ENCODE data around the gene UBTD1.
"Not testable (repeated sequence)": the region's sequence is repeated elsewhere in the genome, so short reads cannot be mapped to it uniquely, and the experiment has no call there.

Gene UBTD1

GRCh38 chr10:97537186-97537869 is 38.6 kb downstream of the UBTD1 start:
- no peak for DNase-seq (ENCODE audit: low read depth in 2 of 3, low spot score in 2 of 3)

DNA sequence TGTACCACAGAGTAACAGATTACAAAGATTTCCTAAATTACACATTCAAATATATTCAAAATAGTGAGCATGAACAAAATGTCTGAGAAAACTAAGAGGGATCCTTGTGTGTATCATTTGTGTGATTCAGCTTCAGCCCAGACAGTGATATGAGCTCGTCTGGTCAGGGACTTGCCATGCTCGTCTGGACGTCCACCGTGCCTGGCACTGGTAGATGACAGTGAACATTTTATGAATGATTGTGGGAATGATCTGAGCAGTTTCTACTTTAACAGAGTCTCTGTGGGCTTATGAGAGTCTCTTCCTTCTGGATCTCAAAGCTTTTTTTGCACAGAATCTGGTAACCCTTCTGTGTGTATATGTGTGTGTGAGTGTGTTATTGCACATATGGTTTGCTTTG is 39.7 kb downstream of the UBTD1 start:
- DNase-seq (ENCODE audit: low read depth in 2 of 3, low spot score in 2 of 3), result no peak

DNA sequence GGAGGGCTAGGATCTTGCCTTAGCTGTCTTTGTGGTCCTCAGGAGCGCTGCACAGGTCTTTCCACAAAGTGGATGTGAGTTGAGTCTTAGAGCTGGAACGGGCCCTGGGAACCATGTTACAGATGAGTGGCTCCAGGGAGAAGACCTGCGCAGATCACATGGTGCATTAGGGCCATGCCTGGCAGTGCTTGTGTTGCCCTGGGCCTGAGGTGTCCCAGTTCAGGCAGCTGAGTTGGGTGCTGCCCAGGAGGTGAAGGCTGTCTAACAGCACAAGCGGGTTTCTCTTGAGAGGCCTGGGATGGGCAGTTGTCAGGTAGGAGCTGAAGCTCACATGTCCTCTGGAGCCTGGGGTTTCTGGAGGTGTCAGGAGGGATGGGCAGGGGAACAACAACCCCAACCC is 40.1 kb downstream of the UBTD1 start:
- no peak for DNase-seq (ENCODE audit: low read depth in 2 of 3, low spot score in 2 of 3)

DNA sequence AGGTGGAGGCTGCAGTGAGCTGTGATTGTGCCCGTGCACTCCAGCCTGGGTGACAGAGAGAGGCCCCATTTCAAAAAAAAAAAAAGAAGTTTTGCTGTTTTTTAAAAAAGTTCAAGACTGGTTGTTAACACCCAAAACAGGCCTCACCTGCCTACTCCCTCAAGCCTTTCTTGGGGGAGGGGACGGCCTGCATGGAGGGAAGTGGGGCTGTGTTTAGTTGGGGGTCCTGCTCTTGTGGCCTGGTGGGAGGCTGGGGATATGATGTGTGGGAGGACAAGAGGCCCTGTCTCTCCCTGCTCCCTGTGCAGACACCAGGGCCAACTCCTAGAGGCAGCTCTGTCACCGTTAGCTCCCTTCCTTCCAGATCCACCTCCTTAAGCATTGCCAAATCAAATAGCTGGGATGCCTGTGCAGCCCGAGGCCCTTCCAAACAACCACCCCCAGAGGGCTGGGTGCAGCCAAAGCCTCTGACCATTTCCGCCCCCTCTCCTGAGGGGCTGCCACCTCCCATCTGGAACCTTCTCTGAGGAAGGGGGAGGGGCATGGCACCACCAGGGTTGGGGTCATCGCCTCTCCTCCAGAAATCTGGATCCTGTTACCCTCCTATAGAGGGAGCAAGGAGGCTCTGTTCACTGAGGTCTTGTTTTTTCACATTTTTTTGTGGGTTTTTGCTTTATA is 40.9 kb downstream of the UBTD1 start:
- no peak for DNase-seq (ENCODE audit: low read depth in 2 of 3, low spot score in 2 of 3)

- DNase-seq (ENCODE audit: low read depth in 2 of 3, low spot score in 2 of 3), result no peak
Observed at GRCh38 chr10:97540669-97541500, 42.2 kb downstream of the UBTD1 start.

DNA sequence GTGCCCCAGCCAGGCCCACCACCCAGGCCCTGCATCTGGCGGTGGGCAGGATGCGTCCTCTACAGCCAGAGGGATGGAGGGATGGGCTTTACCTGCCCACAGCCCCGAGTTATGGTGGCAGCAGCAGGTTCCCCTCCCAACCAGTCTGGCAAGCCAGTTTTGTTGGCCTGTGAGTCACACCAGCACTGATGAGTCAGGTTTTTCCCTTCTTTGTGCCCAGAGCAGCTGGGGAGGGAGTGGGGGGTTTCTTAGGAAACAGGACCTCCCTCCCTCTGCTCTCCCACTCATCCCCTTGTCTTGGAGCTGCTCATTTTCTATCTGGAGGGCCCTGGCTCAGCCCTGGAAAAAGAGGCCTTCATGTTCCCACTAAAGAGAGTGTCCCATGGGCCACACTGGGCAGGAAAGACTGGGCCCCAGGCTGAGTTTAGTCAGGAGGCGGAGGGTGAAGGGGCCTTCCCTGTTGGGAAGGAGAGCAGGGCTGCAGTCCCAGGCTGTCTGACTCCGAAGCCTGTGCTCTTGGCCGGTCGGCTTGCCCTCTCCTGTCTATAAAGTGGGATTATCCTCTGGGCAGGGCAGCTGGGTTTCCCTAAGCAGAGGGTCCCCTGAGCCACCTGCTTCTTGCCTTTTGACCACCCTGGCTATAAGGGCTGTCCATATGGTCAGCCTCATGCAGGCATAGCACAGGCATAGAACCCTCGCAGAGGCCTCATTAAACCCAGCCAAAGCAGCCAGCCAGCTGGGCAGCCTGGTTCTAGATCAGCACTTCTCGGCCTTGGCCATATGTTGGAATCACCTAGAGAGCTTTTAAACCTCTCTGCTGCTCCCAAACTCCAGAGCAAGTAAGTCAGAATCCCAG is 43.7 kb downstream of the UBTD1 start:
- DNase-seq (ENCODE audit: low read depth in 2 of 3, low spot score in 2 of 3), result peak in 1 of 3 experiments; percentile 18

DNA sequence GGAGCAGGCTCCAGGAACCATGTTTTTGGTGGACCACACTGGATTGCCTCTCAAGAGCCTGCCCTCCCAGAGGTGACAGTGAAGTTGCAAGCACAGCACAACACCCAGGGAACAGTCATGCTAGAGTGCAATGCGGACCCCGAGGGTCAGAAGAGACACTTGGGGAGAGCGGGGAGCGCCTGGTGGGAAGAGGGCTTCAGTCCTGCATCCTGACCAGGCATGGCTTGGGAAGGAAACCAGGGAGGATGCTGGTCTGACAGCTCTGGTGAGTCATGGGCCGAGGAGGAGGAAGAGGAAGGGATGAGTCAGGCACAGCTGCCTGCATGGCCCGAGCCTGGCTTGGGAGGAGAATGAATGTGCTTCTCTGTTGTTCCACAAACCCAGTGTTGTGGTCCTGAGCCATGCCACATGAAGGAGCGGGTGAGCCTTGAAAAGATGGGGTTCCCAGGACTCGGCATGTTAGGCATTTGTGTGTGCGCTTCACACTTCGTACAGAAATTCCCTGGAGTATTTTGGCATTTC is 44.4 kb downstream of the UBTD1 start:
- peak; percentile 23 to 52 (median 32) for DNase-seq (ENCODE audit: low read depth in 2 of 3, low spot score in 2 of 3)

GRCh38 chr10:97546456-97547270 is 47.9 kb downstream of the UBTD1 start:
- no peak for DNase-seq (ENCODE audit: low read depth in 2 of 3, low spot score in 2 of 3)

DNA sequence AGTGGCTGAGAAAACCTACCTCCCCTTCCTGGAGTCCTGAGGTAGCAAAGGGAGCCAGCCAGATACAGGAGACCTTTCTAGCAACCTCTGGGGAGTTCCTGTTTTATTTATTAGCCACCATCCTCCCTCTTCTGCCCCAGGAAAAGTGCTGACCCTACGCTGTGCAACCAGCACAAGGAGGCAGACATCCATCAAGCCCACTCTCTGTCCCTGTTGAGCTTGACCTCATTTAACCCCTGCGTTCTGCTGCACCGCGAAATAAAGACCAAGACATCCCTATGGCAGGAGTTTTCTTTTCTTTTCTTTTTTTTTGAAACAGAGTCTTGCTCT is 48.5 kb downstream of the UBTD1 start:
- DNase-seq (ENCODE audit: low read depth in 2 of 3, low spot score in 2 of 3), result no peak

- no peak for DNase-seq (ENCODE audit: low read depth in 2 of 3, low spot score in 2 of 3)
Observed at GRCh38 chr10:97547962-97548361, 49.2 kb downstream of the UBTD1 start.

DNA sequence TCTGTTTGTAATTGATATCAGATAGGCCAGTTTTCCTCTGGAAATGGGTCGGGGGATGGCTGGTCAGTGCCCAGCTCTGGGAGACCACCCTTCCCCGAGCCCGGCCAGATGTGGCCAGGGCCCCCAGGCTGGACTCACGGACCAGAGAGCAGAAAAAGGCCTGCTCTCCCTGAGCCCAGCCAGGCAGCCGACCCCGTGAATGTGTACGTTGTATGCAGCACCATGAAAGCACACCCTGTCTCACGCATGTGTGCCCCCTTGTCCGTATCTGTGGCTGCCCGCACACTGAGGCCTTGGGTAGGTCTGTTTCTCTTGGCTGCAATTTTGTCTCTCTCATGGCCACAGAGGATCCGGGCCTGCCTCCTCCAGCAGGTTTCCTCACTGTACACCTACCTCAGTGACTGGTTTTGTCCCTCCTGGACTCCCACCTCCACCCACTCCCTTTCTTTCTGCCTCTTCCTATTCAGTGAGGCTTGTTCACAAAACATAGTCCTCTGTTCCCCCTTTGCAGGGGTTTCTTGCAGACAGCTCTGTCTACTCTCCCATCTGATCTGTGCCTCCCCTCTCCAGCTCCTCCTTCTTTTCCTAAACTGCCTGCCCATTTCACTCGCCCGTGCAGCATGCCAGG is 50.2 kb downstream of the UBTD1 start:
- DNase-seq (ENCODE audit: low read depth in 2 of 3, low spot score in 2 of 3), result no peak

GRCh38 chr10:97549587-97550322 is 51.0 kb downstream of the UBTD1 start:
- DNase-seq (ENCODE audit: low read depth in 2 of 3, low spot score in 2 of 3), result no peak

DNA sequence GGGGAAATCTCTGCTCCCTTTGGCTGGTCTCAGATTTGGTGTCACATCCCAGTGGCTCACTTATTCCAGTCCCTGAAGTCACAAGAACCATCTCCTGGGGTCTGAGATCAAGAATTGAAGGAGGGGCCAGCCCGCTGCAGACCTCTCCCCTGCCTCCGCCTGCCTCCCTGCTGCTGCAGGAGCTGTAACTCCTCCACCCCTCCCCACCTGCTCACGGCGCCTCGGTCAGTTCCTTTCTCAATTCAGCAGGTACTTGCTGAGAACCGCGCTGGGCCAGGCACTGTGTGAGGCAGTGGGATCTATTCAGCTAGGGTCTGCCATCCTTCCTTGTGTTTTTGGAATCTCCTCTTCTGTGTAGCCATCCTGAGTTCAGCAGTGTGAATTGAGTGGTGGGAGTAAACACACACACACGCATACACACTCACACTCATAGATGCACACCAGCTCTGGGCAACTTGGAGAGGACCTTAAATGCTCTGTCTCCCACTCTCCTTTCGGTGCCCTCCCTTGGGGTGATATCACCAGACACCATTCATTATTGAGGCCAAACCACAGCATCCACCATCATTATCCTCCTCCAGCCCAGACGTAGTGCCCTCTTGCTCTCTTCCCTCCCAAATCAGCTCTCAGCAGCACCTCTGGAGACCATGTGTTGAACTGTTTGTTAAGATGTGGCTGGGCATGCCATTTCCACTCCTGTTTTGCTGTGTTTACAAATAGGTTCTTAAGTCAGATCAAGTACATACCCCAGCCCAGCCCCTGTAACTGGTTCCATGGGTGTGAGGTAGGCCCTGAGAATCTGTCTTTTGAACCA is 51.8 kb downstream of the UBTD1 start:
- no peak for DNase-seq (ENCODE audit: low read depth in 2 of 3, low spot score in 2 of 3)

DNA sequence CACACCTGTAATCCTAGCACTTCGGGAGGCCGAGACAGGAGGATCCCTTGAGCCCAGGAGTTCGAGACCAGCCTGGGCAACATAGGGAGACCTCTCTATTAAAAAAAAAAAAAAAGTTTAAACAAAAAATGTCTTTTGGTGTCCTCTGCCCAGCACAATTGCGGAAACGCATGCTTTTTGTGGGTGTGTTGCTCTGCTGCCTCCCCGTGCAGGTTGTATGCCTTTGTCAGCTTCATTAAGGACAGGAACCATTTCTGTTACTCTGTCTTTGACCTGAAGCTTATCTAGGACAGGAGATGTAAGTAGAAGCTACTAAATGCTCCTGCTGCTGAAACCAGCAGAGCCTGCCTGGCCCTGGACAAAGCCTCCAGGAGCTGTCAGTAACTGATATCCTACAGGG is 52.5 kb downstream of the UBTD1 start:
- no peak for DNase-seq (ENCODE audit: low read depth in 2 of 3, low spot score in 2 of 3)

GRCh38 chr10:97553575-97554031 is 54.9 kb downstream of the UBTD1 start:
- DNase-seq (ENCODE audit: low read depth in 2 of 3, low spot score in 2 of 3), result no peak

DNA sequence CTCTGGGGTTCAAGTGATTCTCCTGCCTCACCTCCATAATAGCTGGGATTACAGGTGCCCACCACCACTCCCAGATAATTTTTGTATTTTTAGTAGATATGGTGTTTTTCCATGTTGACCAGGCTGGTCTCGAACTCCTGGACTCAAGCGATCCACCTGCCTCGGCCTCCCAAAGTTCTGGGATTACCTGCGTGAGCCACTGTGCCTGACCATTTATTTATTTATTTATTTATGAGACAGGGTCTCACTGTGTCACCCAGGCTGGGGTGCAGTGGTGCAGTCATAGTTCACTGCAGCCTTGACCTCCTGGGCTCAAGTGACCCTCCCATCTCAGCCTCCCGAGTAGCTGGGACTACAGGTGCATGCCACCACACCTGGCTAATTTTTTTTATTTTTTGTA is 55.6 kb downstream of the UBTD1 start:
- DNase-seq (ENCODE audit: low read depth in 2 of 3, low spot score in 2 of 3), result not testable (repeated sequence)

DNA sequence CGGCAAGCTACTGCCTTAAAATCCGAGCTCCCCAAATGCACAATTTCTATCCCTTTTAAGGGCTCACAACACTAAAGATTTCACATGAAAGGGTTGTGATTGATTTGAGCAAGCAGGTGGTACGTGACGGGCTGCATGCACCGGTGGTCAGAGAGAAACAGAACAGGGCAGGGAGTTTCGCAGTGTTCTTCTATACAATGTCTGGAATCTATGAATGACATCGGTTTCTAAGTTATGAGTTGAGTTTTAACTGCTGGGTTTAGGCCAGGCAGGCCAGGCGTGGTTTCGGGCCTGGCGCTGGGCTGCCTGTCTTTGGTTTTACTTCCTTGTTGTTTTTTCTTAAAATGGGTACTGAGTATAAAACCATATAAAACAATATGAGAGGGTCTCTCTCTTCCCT is 56.8 kb downstream of the UBTD1 start:
- not testable (repeated sequence) for DNase-seq (ENCODE audit: low read depth in 2 of 3, low spot score in 2 of 3)

All from activated CD8-positive, alpha-beta memory T cell treated with anti-CD3 and anti-CD28 coated beads for 48 hours (primary cell).